ENCODE measurements around the gene SPG11. TPM values are rescaled to one million over a fixed set of nuclear protein-coding genes. Genes with fewer than 3 reads are reported as not detected.

Gene SPG11
- total and polyA plus RNA-seq, 7 experiments from 2014 or later = 26.1 to 137 (median 107) TPM

GRCh38 chr15:44525018-44525417 lies 138.4 kb downstream of the SPG11 start:
- H3K27ac Mint-ChIP-seq = peak overlapping the region in 3 of 9 donors; percentile 19 to 32 (median 22)
- H3K36me3 Mint-ChIP-seq = peaks cover 0 to 12% (median 5%) of the 10 kb centered on the region in 5 donors
- H3K27ac ChIP-seq (ENCODE audit: low read depth, low read length) = no peak overlapping the region

GRCh38 chr15:44519537-44519936 lies 143.9 kb downstream of the SPG11 start:
- no peaks in the 10 kb centered on the region for H3K4me1 ChIP-seq (ENCODE audit: control insufficient read depth in 2 of 2, insufficient read depth in 2 of 2, low read length in 2 of 2)
- Mint-ChIP-seq H3K27me3 (no peaks in the 10 kb centered on the region), H3K27ac (peak overlapping the region in 2 of 9 donors; percentile 44 to 73), H3K36me3 (peaks cover 0 to 25% (median 14%) of the 10 kb centered on the region in 5 donors), H3K9me3 (no peaks in the 10 kb centered on the region), H3K4me1 (peaks cover 0 to 6% (median 0%) of the 10 kb centered on the region in 7 donors), H3K4me3 (no peak overlapping the region)
- DNase-seq = no peak
- H3K27ac ChIP-seq (ENCODE audit: low read depth, low read length) = no peak overlapping the region
- H3K36me3 ChIP-seq (ENCODE audit: control insufficient read depth in 2 of 3, insufficient read depth in 3 of 3, low read length in 3 of 3) = peaks cover 0 to 53% (median 3%) of the 10 kb centered on the region in 3 experiments
- H3K27me3 ChIP-seq (ENCODE audit: control insufficient read depth in 2 of 2, insufficient read depth in 2 of 2, low read length in 2 of 2) = no peaks in the 10 kb centered on the region
- H3K9me3 ChIP-seq (ENCODE audit: control insufficient read depth in 2 of 3, low read length in 3 of 3) = no peaks in the 10 kb centered on the region
- no peak for ATAC-seq
- CTCF ChIA-PET = no interaction called here
- intact Hi-C loops (cut with micrococcal nuclease) = no loop called here
- POLR2A ChIA-PET = no interaction called here
- H3K4me3 ChIP-seq (ENCODE audit: low read length) = no peak overlapping the region

More at GRCh38 chr15:44525018-44525417, 138.4 kb downstream of the SPG11 start:
- DNase-seq (no peak), ATAC-seq (no peak)
- no peaks in the 10 kb centered on the region for H3K27me3 Mint-ChIP-seq
- no peaks in the 10 kb centered on the region for H3K9me3 Mint-ChIP-seq
- intact Hi-C loops (cut with micrococcal nuclease) = no loop called here
- Histone ChIP-seq H3K4me3 (ENCODE audit: low read length) (no peak overlapping the region), H3K36me3 (ENCODE audit: control insufficient read depth in 2 of 3, insufficient read depth in 3 of 3, low read length in 3 of 3) (peaks cover 0 to 28% (median 0%) of the 10 kb centered on the region in 3 experiments), H3K27me3 (ENCODE audit: control insufficient read depth in 2 of 2, insufficient read depth in 2 of 2, low read length in 2 of 2) (no peaks in the 10 kb centered on the region), H3K9me3 (ENCODE audit: control insufficient read depth in 2 of 3, low read length in 3 of 3) (no peaks in the 10 kb centered on the region), H3K4me1 (ENCODE audit: control insufficient read depth in 2 of 2, insufficient read depth in 2 of 2, low read length in 2 of 2) (no peaks in the 10 kb centered on the region)
- CTCF ChIA-PET = no interaction called here
- H3K4me3 Mint-ChIP-seq = no peak overlapping the region
- POLR2A ChIA-PET = no interaction called here
- peaks cover 0 to 13% (median 4%) of the 10 kb centered on the region in 7 donors for H3K4me1 Mint-ChIP-seq

- CTCF ChIA-PET = no interaction called here
- ATAC-seq = no peak
Measured at GRCh38 chr15:44516436-44516835, 147.0 kb downstream of the SPG11 start.

More at GRCh38 chr15:44516436-44516835, 147.0 kb downstream of the SPG11 start:
- Mint-ChIP-seq H3K4me1 (peaks cover 0 to 6% (median 0%) of the 10 kb centered on the region in 7 donors), H3K27me3 (no peaks in the 10 kb centered on the region), H3K9me3 (no peaks in the 10 kb centered on the region), H3K4me3 (no peak overlapping the region), H3K27ac (no peak overlapping the region), H3K36me3 (peaks cover 0 to 16% (median 8%) of the 10 kb centered on the region in 5 donors)
- peaks cover 0 to 37% (median 3%) of the 10 kb centered on the region in 3 experiments for H3K36me3 ChIP-seq (ENCODE audit: control insufficient read depth in 2 of 3, insufficient read depth in 3 of 3, low read length in 3 of 3)
- H3K4me3 ChIP-seq (ENCODE audit: low read length) = no peak overlapping the region
- no peak for DNase-seq
- H3K27ac ChIP-seq (ENCODE audit: low read depth, low read length) = no peak overlapping the region
- intact Hi-C loops (cut with micrococcal nuclease) = no loop called here
- no peaks in the 10 kb centered on the region for H3K27me3 ChIP-seq (ENCODE audit: control insufficient read depth in 2 of 2, insufficient read depth in 2 of 2, low read length in 2 of 2)
- POLR2A ChIA-PET = no interaction called here
- H3K9me3 ChIP-seq (ENCODE audit: control insufficient read depth in 2 of 3, low read length in 3 of 3) = no peaks in the 10 kb centered on the region
- H3K4me1 ChIP-seq (ENCODE audit: control insufficient read depth in 2 of 2, insufficient read depth in 2 of 2, low read length in 2 of 2) = no peaks in the 10 kb centered on the region

Other genes with a start within 250 kb of the SPG11 start
- gene CTDSPL2, start 236.0 kb downstream of the SPG11 start, total RNA-seq = 10 to 100 TPM; 60.3 to 81.8 (median 77.3) TPM
- 10 to 100 TPM; 40.8 to 42.3 TPM for gene CTDSPL2, start 236.0 kb downstream of the SPG11 start, polyA plus RNA-seq
- gene EIF3J, start 126.5 kb downstream of the SPG11 start, total RNA-seq = 10 to 100 TPM; 52.9 to 83.4 (median 66.5) TPM
- 10 to 100 TPM; 19.3 to 22.7 TPM for gene EIF3J, start 126.5 kb downstream of the SPG11 start, polyA plus RNA-seq
- 10 to 100 TPM; 37.4 to 83.8 (median 71.3) TPM for gene PATL2, start 47.7 kb upstream of the SPG11 start, total RNA-seq
- 10 to 100 TPM; 11.4 to 17.3 TPM for gene PATL2, start 47.7 kb upstream of the SPG11 start, polyA plus RNA-seq
- gene B2M, start 47.9 kb upstream of the SPG11 start, total RNA-seq = 1,000 to 10,000 TPM; 4,325 to 8,698 (median 6,221) TPM
- over 10,000 TPM; 23,113 to 34,374 TPM for gene B2M, start 47.9 kb upstream of the SPG11 start, polyA plus RNA-seq
- 10 to 100 TPM; 12.4 to 65.0 (median 28.0) TPM for gene TRIM69, start 72.9 kb upstream of the SPG11 start, total RNA-seq
- gene TRIM69, start 72.9 kb upstream of the SPG11 start, polyA plus RNA-seq = 10 to 100 TPM; 17.4 to 17.8 TPM